HEK293 (cell line): ENCODE results near the gene SEMA4B.

Source experiments
- CTCF ChIP-seq: fragments of 450-650 bp; formaldehyde crosslinking; IDR thresholded peaks from 2 replicates; pipeline ENCODE4 v1.5.1; 2016; ENCODE audit warnings: missing biosample characterization, missing genetic modification characterization
- TCF7L2 ChIP-seq: IDR thresholded peaks from 2 replicates; pipeline ENCODE4 v1.6.1; 2011; ENCODE audit warnings: low read depth, mild to moderate bottlenecking, inconsistent platforms, low read length, moderate library complexity, borderline replicate concordance
- ZNF138 ChIP-seq: fragments of 450-650 bp; formaldehyde crosslinking; IDR thresholded peaks from 2 replicates; pipeline ENCODE4 v1.5.1; 2016; ENCODE audit warnings: missing biosample characterization, missing genetic modification characterization, borderline replicate concordance
- TF ChIP-seq, protein P1 (sequence below): fragments of 450-650 bp; formaldehyde crosslinking; IDR thresholded peaks from 2 replicates; pipeline ENCODE4 v1.5.1; 2016; ENCODE audit warnings: missing biosample characterization, missing genetic modification characterization

DNA sequence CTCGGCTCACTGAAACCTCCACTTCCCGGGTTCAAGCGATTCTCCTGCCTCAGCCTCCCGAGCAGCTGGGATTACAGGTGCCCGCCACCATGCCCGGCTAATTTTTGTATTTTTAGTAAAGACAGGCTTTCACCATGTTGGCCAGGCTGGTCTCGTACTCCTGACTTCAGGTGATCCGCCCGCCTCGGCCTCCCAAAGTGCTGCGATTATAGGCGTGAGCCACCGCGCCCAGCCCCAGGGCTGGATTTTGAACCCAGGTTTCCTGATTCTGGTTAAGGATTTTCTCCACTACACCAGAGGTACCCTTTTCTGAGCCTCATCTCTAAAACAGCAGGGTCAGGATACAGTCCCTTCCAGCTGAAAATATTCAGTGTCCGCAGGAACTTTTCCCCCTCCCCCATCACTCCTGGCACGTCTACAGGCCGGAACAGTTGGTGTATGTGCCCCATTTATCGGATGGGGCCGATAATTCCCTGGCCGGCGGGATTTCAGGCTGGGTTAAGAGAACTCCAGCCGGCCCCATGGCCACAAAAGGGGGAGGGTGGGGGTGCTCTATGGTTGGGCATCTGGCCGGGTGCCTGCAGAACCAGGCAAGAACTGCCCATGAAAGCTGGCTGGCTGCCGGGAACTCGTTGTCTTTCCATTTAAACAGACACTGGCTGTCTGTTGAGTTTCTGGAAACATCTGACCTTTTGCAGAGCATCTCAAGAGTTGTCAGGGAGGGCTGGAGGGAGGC lies 26.8 kb upstream of the SEMA4B start:
- TF ChIP-seq CTCF (tag by site-specific recombination) (no peak), ZNF138 (tag by site-specific recombination) (no peak), TCF7L2 (no peak)
- TF ChIP-seq, protein P1, sequence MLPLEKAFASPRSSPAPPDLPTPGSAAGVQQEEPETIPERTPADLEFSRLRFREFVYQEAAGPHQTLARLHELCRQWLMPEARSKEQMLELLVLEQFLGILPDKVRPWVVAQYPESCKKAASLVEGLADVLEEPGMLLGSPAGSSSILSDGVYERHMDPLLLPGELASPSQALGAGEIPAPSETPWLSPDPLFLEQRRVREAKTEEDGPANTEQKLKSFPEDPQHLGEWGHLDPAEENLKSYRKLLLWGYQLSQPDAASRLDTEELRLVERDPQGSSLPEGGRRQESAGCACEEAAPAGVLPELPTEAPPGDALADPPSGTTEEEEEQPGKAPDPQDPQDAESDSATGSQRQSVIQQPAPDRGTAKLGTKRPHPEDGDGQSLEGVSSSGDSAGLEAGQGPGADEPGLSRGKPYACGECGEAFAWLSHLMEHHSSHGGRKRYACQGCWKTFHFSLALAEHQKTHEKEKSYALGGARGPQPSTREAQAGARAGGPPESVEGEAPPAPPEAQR (tag by site-specific recombination), result no peak
